Naive thymus-derived CD4-positive, alpha-beta T cell (primary cell): Measurements from ENCODE around the gene ECM1. TPM values are rescaled to one million over a fixed set of nuclear protein-coding genes. Genes with fewer than 3 reads are reported as not detected.

Experiments used
- ATAC-seq: fragments of 150-1000 bp; cut with Tn5 transposase; 2 replicates; pipeline ENCODE4 v1.10.0; 2021; ENCODE audit warnings: mild to moderate bottlenecking, moderate library complexity
- CTCF ChIA-PET: fragments of 350-600 bp; sonication (Branson Sonifier 250); formaldehyde crosslinking; loops from one replicate; lab custom pipeline; 2021; ENCODE audit warnings: antibody characterized with exemption; lab: Charles Lee
- POLR2A ChIA-PET: fragments of 350-600 bp; sonication (Branson Sonifier 250); formaldehyde crosslinking; loops from one replicate; lab custom pipeline; 2021; ENCODE audit warnings: antibody characterized with exemption, inconsistent platforms; lab: Charles Lee
- DNase-seq, 9 donors: peaks; one replicate each; pipeline versions ENCODE4 v3.0.0 to v3.0.0-alpha.2; 2020 to 2022; ENCODE audit warnings: mixed read lengths in 1 of 9
- H3K27ac ChIP-seq: one replicate; pipeline ENCODE4 v1.7.0; 2013; ENCODE audit warnings: mild to moderate bottlenecking, low read depth, low read length, moderate library complexity
- H3K27me3 ChIP-seq, 2 donors: one replicate each; pipeline ENCODE4 v1.7.0; 2013; ENCODE audit warnings: low read length in 2 of 2, mild to moderate bottlenecking in 2 of 2, moderate library complexity in 2 of 2; ENCODE audit not compliant: control insufficient read depth in 2 of 2, insufficient read depth in 2 of 2
- H3K36me3 ChIP-seq, 3 experiments: 1 replicate in 2 of 3; 2 replicates in 1 of 3; pipeline ENCODE4 v1.7.0; 2013; ENCODE audit warnings: low read length in 3 of 3, mild to moderate bottlenecking in 3 of 3, moderate library complexity in 1 of 3; ENCODE audit not compliant: insufficient read depth in 3 of 3, control insufficient read depth in 2 of 3
- H3K4me1 ChIP-seq, 2 donors: one replicate each; pipeline ENCODE4 v1.7.0; 2013; ENCODE audit warnings: low read length in 2 of 2, mild to moderate bottlenecking in 2 of 2, moderate library complexity in 1 of 2; ENCODE audit not compliant: control insufficient read depth in 2 of 2, insufficient read depth in 2 of 2
- H3K4me3 ChIP-seq: 2 replicates; pipeline ENCODE4 v1.7.0; 2013; ENCODE audit warnings: mild to moderate bottlenecking, low read length
- H3K9me3 ChIP-seq, 3 experiments: 1 replicate in 2 of 3; 2 replicates in 1 of 3; pipeline ENCODE4 v1.7.0; 2013; ENCODE audit warnings: low read length in 3 of 3; ENCODE audit not compliant: control insufficient read depth in 2 of 3
- H3K27ac Mint-ChIP-seq, 9 donors: one replicate each; pipeline ENCODE4 v1.8.0; 2020 to 2022; ENCODE audit warnings: mixed read lengths in 9 of 9, mild to moderate bottlenecking in 8 of 9, moderate library complexity in 5 of 9, inconsistent platforms in 2 of 9
- H3K27me3 Mint-ChIP-seq, 5 donors: one replicate each; pipeline ENCODE4 v1.8.0; 2021 to 2022; ENCODE audit warnings: mixed read lengths in 5 of 5, mild to moderate bottlenecking in 1 of 5
- H3K36me3 Mint-ChIP-seq, 5 donors: one replicate each; pipeline ENCODE4 v1.8.0; 2020 to 2022; ENCODE audit warnings: mixed read lengths in 5 of 5, mild to moderate bottlenecking in 3 of 5, inconsistent platforms in 1 of 5
- H3K4me1 Mint-ChIP-seq, 7 donors: one replicate each; pipeline ENCODE4 v1.8.0; 2020 to 2022; ENCODE audit warnings: mixed read lengths in 7 of 7, mild to moderate bottlenecking in 3 of 7, inconsistent platforms in 1 of 7
- H3K4me3 Mint-ChIP-seq, 10 donors: one replicate each; pipeline ENCODE4 v1.8.0; 2020 to 2022; ENCODE audit warnings: mild to moderate bottlenecking in 10 of 10, mixed read lengths in 10 of 10, moderate library complexity in 6 of 10, inconsistent platforms in 2 of 10
- H3K9me3 Mint-ChIP-seq, 11 donors: one replicate each; pipeline ENCODE4 v1.8.0; 2020 to 2022; ENCODE audit warnings: mixed read lengths in 11 of 11, mild to moderate bottlenecking in 4 of 11, inconsistent platforms in 1 of 11, moderate library complexity in 1 of 11
- intact Hi-C, 2 donors: fragments of 100-400 bp; cut with micrococcal nuclease; formaldehyde crosslinking; loops; one replicate each; pipeline ENCODE4 v1.15.1; 2023
- polyA plus RNA-seq, 2 donors: library from polyadenylated mRNA; unstranded; fragments of 300-500 nt; fragmentation: Illumina TruSeq; gene quantifications; one replicate each; pipeline ENCODE4 v1.2.3, GENCODE V29; 2021
- total RNA-seq, 6 experiments: library from RNA in 5 of 6; stranded (reverse) in 5 of 6; gene quantifications; 1 replicate in 5 of 6; 2 replicates in 1 of 6; pipeline ENCODE4 v1.2.3 and lab custom pipeline; 2021 to 2026

Gene ECM1
- total and polyA plus RNA-seq, 7 experiments from 2014 or later, result 0.29 to 2.4 (median 1.4) TPM; not detected in 2

- Mint-ChIP-seq H3K4me3 (no peak overlapping the region), H3K36me3 (no peaks in the 10 kb centered on the region), H3K4me1 (peaks cover 0 to 6% (median 4%) of the 10 kb centered on the region in 7 donors), H3K9me3 (no peaks in the 10 kb centered on the region), H3K27ac (no peak overlapping the region), H3K27me3 (peaks cover 0 to 5% (median 0%) of the 10 kb centered on the region in 5 donors)
- no peak overlapping the region for H3K4me3 ChIP-seq
- no peaks in the 10 kb centered on the region for H3K27me3 ChIP-seq
- ATAC-seq, result no peak
- no peaks in the 10 kb centered on the region for H3K9me3 ChIP-seq
- POLR2A ChIA-PET, result no interaction called here
- CTCF ChIA-PET, result interaction anchor here (1.2 kb wide), 2 partner anchors 69 to 95 kb away, joined by 3 read pairs; partner anchors contain the start of gene ENSA
- H3K27ac ChIP-seq, result no peak overlapping the region
- no peaks in the 10 kb centered on the region for H3K36me3 ChIP-seq
- intact Hi-C loops, result no loop called here
- H3K4me1 ChIP-seq, result no peaks in the 10 kb centered on the region
- DNase-seq, result no peak
Measured at GRCh38 chr1:150534002-150534401, 26.1 kb downstream of the ECM1 start.

- no peak overlapping the region for H3K4me3 ChIP-seq
- no peak overlapping the region for H3K27ac Mint-ChIP-seq
- H3K9me3 Mint-ChIP-seq, result no peaks in the 10 kb centered on the region
- peaks cover 0 to 7% (median 0%) of the 10 kb centered on the region in 5 donors for H3K27me3 Mint-ChIP-seq
- POLR2A ChIA-PET, result no interaction called here
- no peak overlapping the region for H3K4me3 Mint-ChIP-seq
- no peaks in the 10 kb centered on the region for H3K27me3 ChIP-seq
- CTCF ChIA-PET, result interaction anchor here (0.6 kb wide), 1 partner anchor 72 kb away, joined by 3 read pairs; no protein-coding TSS in a partner anchor
- H3K36me3 ChIP-seq, result no peaks in the 10 kb centered on the region
- intact Hi-C loops, result no loop called here
- H3K4me1 ChIP-seq, result no peaks in the 10 kb centered on the region
- ATAC-seq (no peak), DNase-seq (no peak)
- H3K9me3 ChIP-seq, result no peaks in the 10 kb centered on the region
- H3K36me3 Mint-ChIP-seq, result no peaks in the 10 kb centered on the region
- H3K4me1 Mint-ChIP-seq, result peaks cover 0 to 6% (median 4%) of the 10 kb centered on the region in 7 donors
- no peak overlapping the region for H3K27ac ChIP-seq
Measured at GRCh38 chr1:150535511-150536287, 27.8 kb downstream of the ECM1 start.

GRCh38 chr1:150536836-150537731, 29.2 kb downstream of the ECM1 start:
- Histone ChIP-seq H3K4me1 (no peaks in the 10 kb centered on the region), H3K27ac (no peak overlapping the region), H3K9me3 (no peaks in the 10 kb centered on the region), H3K36me3 (no peaks in the 10 kb centered on the region), H3K4me3 (no peak overlapping the region), H3K27me3 (no peaks in the 10 kb centered on the region)
- no peak overlapping the region for H3K4me3 Mint-ChIP-seq
- H3K36me3 Mint-ChIP-seq, result no peaks in the 10 kb centered on the region
- ChIA-PET POLR2A (interaction anchor here (0.6 kb wide), 1 partner anchor 120 kb away, joined by 4 read pairs; no protein-coding TSS in a partner anchor), CTCF (no interaction called here)
- no peak overlapping the region for H3K27ac Mint-ChIP-seq
- intact Hi-C loops, result no loop called here
- peaks cover 0 to 6% (median 4%) of the 10 kb centered on the region in 7 donors for H3K4me1 Mint-ChIP-seq
- ATAC-seq, result no peak
- H3K27me3 Mint-ChIP-seq, result peaks cover 0 to 7% (median 1%) of the 10 kb centered on the region in 5 donors
- no peak for DNase-seq
- H3K9me3 Mint-ChIP-seq, result no peaks in the 10 kb centered on the region

GRCh38 chr1:150537732-150538684, 30.1 kb downstream of the ECM1 start:
- POLR2A ChIA-PET, result interaction anchor here (0.6 kb wide), 1 partner anchor 120 kb away, joined by 4 read pairs; no protein-coding TSS in a partner anchor
- Histone ChIP-seq H3K27me3 (no peaks in the 10 kb centered on the region), H3K4me3 (no peak overlapping the region), H3K27ac (no peak overlapping the region), H3K9me3 (no peaks in the 10 kb centered on the region), H3K4me1 (no peaks in the 10 kb centered on the region), H3K36me3 (no peaks in the 10 kb centered on the region)
- CTCF ChIA-PET, result no interaction called here
- H3K27ac Mint-ChIP-seq, result peak overlapping the region in 1 of 9 donors; percentile 47
- peaks cover 0 to 7% (median 5%) of the 10 kb centered on the region in 5 donors for H3K27me3 Mint-ChIP-seq
- no peak overlapping the region for H3K4me3 Mint-ChIP-seq
- H3K36me3 Mint-ChIP-seq, result no peaks in the 10 kb centered on the region
- no peaks in the 10 kb centered on the region for H3K4me1 Mint-ChIP-seq
- H3K9me3 Mint-ChIP-seq, result no peaks in the 10 kb centered on the region
- no peak for DNase-seq
- no peak for ATAC-seq
- intact Hi-C loops, result no loop called here

- Histone ChIP-seq H3K4me1 (no peaks in the 10 kb centered on the region), H3K27me3 (no peaks in the 10 kb centered on the region), H3K36me3 (no peaks in the 10 kb centered on the region), H3K4me3 (no peak overlapping the region), H3K9me3 (no peaks in the 10 kb centered on the region), H3K27ac (no peak overlapping the region)
- DNase-seq (no peak), ATAC-seq (no peak)
- Mint-ChIP-seq H3K27ac (no peak overlapping the region), H3K4me1 (peaks cover 0 to 9% (median 4%) of the 10 kb centered on the region in 7 donors), H3K36me3 (no peaks in the 10 kb centered on the region), H3K4me3 (no peak overlapping the region), H3K27me3 (peaks cover 23 to 32% (median 28%) of the 10 kb centered on the region in 5 donors), H3K9me3 (no peaks in the 10 kb centered on the region)
- intact Hi-C loops, result no loop called here
- ChIA-PET POLR2A (no interaction called here), CTCF (no interaction called here)
Measured at GRCh38 chr1:150543500-150544143, 35.7 kb downstream of the ECM1 start.
